Fibroblast of mammary gland (primary cell): ENCODE results near the gene PLAC8L1.
"Not testable (repeated sequence)": the region's sequence is repeated elsewhere in the genome, so short reads cannot be mapped to it uniquely, and the experiment has no call there.

Experiments
- DNase-seq: peaks from one replicate; pipeline ENCODE4 v3.0.0-alpha.2; 2010; ENCODE audit warnings: low read depth
- H3K4me3 ChIP-seq: 2 replicates; pipeline ENCODE4 v1.5.1; 2011; ENCODE audit warnings: low read depth, mild to moderate bottlenecking, low read length, moderate library complexity; ENCODE audit not compliant: control insufficient read depth
- CTCF ChIP-seq: conservative IDR thresholded peaks from 2 replicates; pipeline ENCODE4 v1.5.1; 2011; ENCODE audit warnings: low read depth, low read length, inconsistent platforms; ENCODE audit not compliant: control insufficient read depth, insufficient read depth

PLAC8L1 gene

GRCh38 chr5:146105477-146105876, at the start of gene PLAC8L1:
TSS of gene PLAC8L1 (minus strand) at chr5:146105577. CDS start at chr5:146104311, 1,266 bp downstream.
- TF ChIP-seq CTCF: no peak
- no peak within 1 kb of the TSS for H3K4me3 ChIP-seq
- no peak for DNase-seq

GRCh38 chr5:146151970-146152369, 46.6 kb upstream of the PLAC8L1 start:
- peak; percentile 21 for DNase-seq
- TF ChIP-seq CTCF: no peak
- no peak overlapping the region for H3K4me3 ChIP-seq

GRCh38 chr5:146137967-146138403, 32.6 kb upstream of the PLAC8L1 start:
- no peak overlapping the region for H3K4me3 ChIP-seq
- DNase-seq: peak; percentile 48
- TF ChIP-seq CTCF: no peak

GRCh38 chr5:146130440-146131045, 25.2 kb upstream of the PLAC8L1 start:
- TF ChIP-seq CTCF: peak; percentile 63
- H3K4me3 ChIP-seq: no peak overlapping the region
- DNase-seq: peak; percentile 52

GRCh38 chr5:146126068-146126467, 20.7 kb upstream of the PLAC8L1 start:
- no peak for TF ChIP-seq CTCF
- DNase-seq: no peak
- no peak overlapping the region for H3K4me3 ChIP-seq

GRCh38 chr5:146124580-146124979, 19.2 kb upstream of the PLAC8L1 start:
- DNase-seq: no peak
- H3K4me3 ChIP-seq: no peak overlapping the region
- no peak for TF ChIP-seq CTCF

- H3K4me3 ChIP-seq, DNase-seq: not testable (repeated sequence)
Observed at GRCh38 chr5:146121451-146121850, 16.1 kb upstream of the PLAC8L1 start.
